Measurements from ENCODE around the gene USP3. TPM values are rescaled to one million over a fixed set of nuclear protein-coding genes. Genes with fewer than 3 reads are reported as not detected.

Gene USP3
- total and polyA plus RNA-seq, 2 of the 4 experiments (the other 2 are of a cell fraction), result 17.3 to 52.3 TPM

GRCh38 chr15:63588826-63589225 is 84.4 kb downstream of the USP3 start:
- ChIA-PET CTCF (no interaction called here), POLR2A (ENCODE audit: unreplicated experiment) (no interaction called here)
- 100% methylated on average over 1 of the region's 6 CpGs; no CpG with 5 or more reads in 1 of the 2 experiments for WGBS, 2 experiments (ENCODE audit: extremely low coverage in 2 of 2, insufficient read length in 1 of 2)
- no peak overlapping the region for H4K5ac ChIP-seq (ENCODE audit: low read depth, low read length)
- no peak overlapping the region for H2BK15ac ChIP-seq (ENCODE audit: low read depth, low read length)
- no peak overlapping the region for H2BK5ac ChIP-seq (ENCODE audit: low read depth, low read length, poor library complexity, severe bottlenecking)
- no peak overlapping the region for H2BK20ac ChIP-seq (ENCODE audit: low read depth, low read length)
- H3K14ac ChIP-seq (replicated peaks; ENCODE audit: low read depth, low read length), result no peak overlapping the region
- no peak overlapping the region for H3K9ac ChIP-seq (ENCODE audit: low read depth, low read length)
- no peak overlapping the region for H2AK5ac ChIP-seq (ENCODE audit: low read depth, low read length)
- H3K56ac ChIP-seq (ENCODE audit: extremely low read depth, insufficient read depth, low read length), result no peak overlapping the region
- H3K4me1 ChIP-seq (ENCODE audit: control insufficient read depth, insufficient read depth, low read length), result peaks cover 1% of the 10 kb centered on the region; the same call in 1 of the 2 replicates
- no peak overlapping the region for H3K27ac ChIP-seq (ENCODE audit: insufficient read depth, low read length)
- H2AFZ ChIP-seq (replicated peaks; ENCODE audit: low read length, poor library complexity), result no peak overlapping the region
- no peak overlapping the region for H3K4me2 ChIP-seq (ENCODE audit: low read depth, low read length)
- no peak overlapping the region for H4K91ac ChIP-seq (ENCODE audit: insufficient read depth, low read depth, low read length)
- peaks cover 17% of the 10 kb centered on the region for H3K36me3 ChIP-seq (ENCODE audit: control insufficient read depth, insufficient read depth, low read length)
- H2AK9ac ChIP-seq (replicated peaks; ENCODE audit: low read depth, low read length, poor library complexity), result no peak overlapping the region
- no peak for ATAC-seq (ENCODE audit: low read depth)
- dilution Hi-C loops (cut with HindIII; ENCODE audit: low sequenced_read_pairs, unreplicated experiment) (no loop called here), intact Hi-C loops (cut with micrococcal nuclease) (loop anchor here (10.0 kb wide), 1 partner anchor 124 kb away; no protein-coding TSS in a partner anchor), in situ Hi-C loops (cut with MboI; ENCODE audit: low sequenced_read_pairs) (no loop called here)
- H3K4ac ChIP-seq (ENCODE audit: low read depth, low read length), result no peak overlapping the region
- DNase-seq, result no peak
- peaks cover 0 to 17% of the 10 kb centered on the region in 2 experiments; a peak in 1 of 4 replicates for H3K79me1 ChIP-seq (ENCODE audit: low read depth in 1 of 2, low read length in 2 of 2)
- H3K9me1 ChIP-seq (ENCODE audit: insufficient read depth, low read length), result peaks cover 8% of the 10 kb centered on the region
- no peak overlapping the region for H3K18ac ChIP-seq (ENCODE audit: low read depth, low read length)
- no peaks in the 10 kb centered on the region for H3K9me3 ChIP-seq (ENCODE audit: control insufficient read depth, insufficient read depth, low read length)
- TF ChIP-seq MXI1 (IDR thresholded peaks at IDR 0.05; ENCODE audit: borderline replicate concordance, low read depth, low read length) (no peak), SMC3 (IDR thresholded peaks at IDR 0.05; ENCODE audit: low read depth, low read length) (no peak), POLR2A (IDR thresholded peaks at IDR 0.05; ENCODE audit: low read depth, low read length) (no peak), FOS (IDR thresholded peaks at IDR 0.05; ENCODE audit: low read depth, low read length) (no peak), BHLHE40 (IDR thresholded peaks at IDR 0.05; ENCODE audit: low read depth, low read length) (no peak), MAFK (IDR thresholded peaks at IDR 0.05; ENCODE audit: low read depth, low read length) (no peak), RAD21 (IDR thresholded peaks at IDR 0.05; ENCODE audit: low read length) (no peak), USF2 (IDR thresholded peaks at IDR 0.05; ENCODE audit: low read depth, low read length) (no peak), CTCF (conservative IDR thresholded peaks at IDR 0.05; ENCODE audit: low read depth, low read length) (no peak), RCOR1 (IDR thresholded peaks at IDR 0.05; ENCODE audit: insufficient replicate concordance, low read length) (no peak), CEBPB (IDR thresholded peaks at IDR 0.05; ENCODE audit: low read depth, low read length) (no peak), RFX5 (IDR thresholded peaks at IDR 0.05; ENCODE audit: low read depth, low read length) (no peak), MAZ (IDR thresholded peaks at IDR 0.05; ENCODE audit: borderline replicate concordance, low read depth, low read length) (no peak), CHD1 (IDR thresholded peaks at IDR 0.05; ENCODE audit: low read depth, low read length) (no peak), NFE2L2 (IDR thresholded peaks at IDR 0.05; ENCODE audit: low read depth, low read length) (no peak)
- TF ChIP-seq, protein P1, sequence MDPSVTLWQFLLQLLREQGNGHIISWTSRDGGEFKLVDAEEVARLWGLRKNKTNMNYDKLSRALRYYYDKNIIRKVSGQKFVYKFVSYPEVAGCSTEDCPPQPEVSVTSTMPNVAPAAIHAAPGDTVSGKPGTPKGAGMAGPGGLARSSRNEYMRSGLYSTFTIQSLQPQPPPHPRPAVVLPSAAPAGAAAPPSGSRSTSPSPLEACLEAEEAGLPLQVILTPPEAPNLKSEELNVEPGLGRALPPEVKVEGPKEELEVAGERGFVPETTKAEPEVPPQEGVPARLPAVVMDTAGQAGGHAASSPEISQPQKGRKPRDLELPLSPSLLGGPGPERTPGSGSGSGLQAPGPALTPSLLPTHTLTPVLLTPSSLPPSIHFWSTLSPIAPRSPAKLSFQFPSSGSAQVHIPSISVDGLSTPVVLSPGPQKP (IDR thresholded peaks at IDR 0.05; ENCODE audit: borderline replicate concordance, low read depth, low read length), result no peak
- H4K20me1 ChIP-seq (ENCODE audit: insufficient read depth, low read length), result no peaks in the 10 kb centered on the region; the same call in 1 of the 2 replicates
- H3K4me3 ChIP-seq (ENCODE audit: insufficient read depth, low read depth, low read length), result no peak overlapping the region
- H4K8ac ChIP-seq (ENCODE audit: low read depth in 2 of 2, low read length in 2 of 2), result no peak overlapping the region
- H3K23ac ChIP-seq (ENCODE audit: low read depth, low read length), result no peak overlapping the region
- no peak overlapping the region for H2BK120ac ChIP-seq (ENCODE audit: low read depth, low read length)
- BruUV-seq (replicated peaks), result no TSS peak
- H3K27me3 ChIP-seq (ENCODE audit: control insufficient read depth, insufficient read depth, low read length), result no peaks in the 10 kb centered on the region
